Measurements from ENCODE around the gene GGA1. TPM values are rescaled to one million over a fixed set of nuclear protein-coding genes. Genes with fewer than 3 reads are reported as not detected.

GGA1 gene
- total and polyA plus RNA-seq, 10 donors, result 43.4 to 134 (median 83.4) TPM

GRCh38 chr22:37623075-37624016, 14.7 kb downstream of the GGA1 start:
- H3K9me3 ChIP-seq, result no peaks in the 10 kb centered on the region
- peaks cover 0 to 87% (median 36%) of the 10 kb centered on the region in 6 donors for H3K36me3 ChIP-seq
- intact Hi-C loops (cut with DNase I; ENCODE audit: low total_unique reads), result loop anchor here (5.0 kb wide), 1 partner anchor 59 kb away; no protein-coding TSS in a partner anchor
- 50 to 66% (median 57%) methylated on average over 15 to 22 of the region's 22 CpGs for WGBS, 5 donors
- peak; percentile 93 for DNase-seq
- H3K27me3 ChIP-seq (replicated peaks in 1 of 7), result no peaks in the 10 kb centered on the region
- H3K4me3 ChIP-seq, result no peak overlapping the region
- TF ChIP-seq POLR2AphosphoS5 (IDR thresholded peaks at IDR 0.05) (peak in 2 of 3 donors; percentile 33 to 53), POLR2A (IDR thresholded peaks at IDR 0.05) (no peak), CTCF (IDR thresholded peaks at IDR 0.05 in 8 of 11, conservative IDR thresholded peaks at IDR 0.05 in 3 of 11) (peak; percentile 29 to 97 (median 92))
- H3K4me1 ChIP-seq, result peaks cover 36 to 75% (median 50%) of the 10 kb centered on the region in 6 donors
- peak overlapping the region; percentile 7 to 96 (median 44) for H3K27ac ChIP-seq

- H3K27me3 ChIP-seq (replicated peaks in 1 of 7), result no peaks in the 10 kb centered on the region
These were observed 15.4 kb downstream of the GGA1 start for GRCh38 chr22:37624017-37624365.

GRCh38 chr22:37624876-37625275, 16.2 kb downstream of the GGA1 start:
- peaks cover 0 to 87% (median 32%) of the 10 kb centered on the region in 6 donors for H3K36me3 ChIP-seq
- no peak overlapping the region for H3K4me3 ChIP-seq
- no peaks in the 10 kb centered on the region for H3K27me3 ChIP-seq (replicated peaks in 1 of 7)
- TF ChIP-seq POLR2A (IDR thresholded peaks at IDR 0.05), result no peak
- peak in 1 of 3 donors; percentile 35 for TF ChIP-seq POLR2AphosphoS5 (IDR thresholded peaks at IDR 0.05)
- DNase-seq, result no peak
- peak overlapping the region in 4 of 8 donors; percentile 10 to 96 (median 54) for H3K27ac ChIP-seq
- peaks cover 36 to 77% (median 53%) of the 10 kb centered on the region in 6 donors for H3K4me1 ChIP-seq
- WGBS, 5 donors, result 86 to 96% (median 94%) methylated on average over 7 of the region's 7 CpGs
- intact Hi-C loops (cut with DNase I; ENCODE audit: low total_unique reads), result loop anchor here (5.0 kb wide), 1 partner anchor 57 kb away; no protein-coding TSS in a partner anchor
- no peaks in the 10 kb centered on the region for H3K9me3 ChIP-seq

More at GRCh38 chr22:37624017-37624365, 15.4 kb downstream of the GGA1 start:
- DNase-seq, result no peak
- intact Hi-C loops (cut with DNase I; ENCODE audit: low total_unique reads), result loop anchor here (5.0 kb wide), 1 partner anchor 58 kb away; no protein-coding TSS in a partner anchor
- Histone ChIP-seq H3K9me3 (no peaks in the 10 kb centered on the region), H3K27ac (peak overlapping the region; percentile 6 to 96 (median 44)), H3K36me3 (peaks cover 0 to 87% (median 32%) of the 10 kb centered on the region in 6 donors), H3K4me1 (peaks cover 36 to 77% (median 53%) of the 10 kb centered on the region in 6 donors), H3K4me3 (no peak overlapping the region)
- TF ChIP-seq POLR2A (IDR thresholded peaks at IDR 0.05) (no peak), CTCF (IDR thresholded peaks at IDR 0.05 in 8 of 11, conservative IDR thresholded peaks at IDR 0.05 in 3 of 11) (no peak), POLR2AphosphoS5 (IDR thresholded peaks at IDR 0.05) (no peak)
- 80 to 88% (median 83%) methylated on average over 5 to 6 of the region's 6 CpGs for WGBS, 5 donors

GRCh38 chr22:37625737-37626136, 17.1 kb downstream of the GGA1 start:
- Histone ChIP-seq H3K27ac (peak overlapping the region in 7 of 8 donors; percentile 23 to 96 (median 82)), H3K36me3 (peaks cover 0 to 87% (median 31%) of the 10 kb centered on the region in 6 donors), H3K27me3 (replicated peaks in 1 of 7) (no peaks in the 10 kb centered on the region), H3K4me3 (no peak overlapping the region), H3K9me3 (no peaks in the 10 kb centered on the region), H3K4me1 (peaks cover 36 to 71% (median 54%) of the 10 kb centered on the region in 6 donors)
- intact Hi-C loops (cut with DNase I; ENCODE audit: low total_unique reads), result no loop called here
- TF ChIP-seq POLR2AphosphoS5 (IDR thresholded peaks at IDR 0.05) (peak in 2 of 3 donors; percentile 25 to 49), POLR2A (IDR thresholded peaks at IDR 0.05) (no peak), CTCF (IDR thresholded peaks at IDR 0.05 in 8 of 11, conservative IDR thresholded peaks at IDR 0.05 in 3 of 11) (no peak)
- DNase-seq, result no peak
- 88 to 95% (median 90%) methylated on average over 10 to 14 of the region's 14 CpGs for WGBS, 5 donors

All from spleen (tissue), 11 donors.